GM21723 (cell line): ENCODE data around the gene LHFPL3.
"Not testable (repeated sequence)": the region's sequence is repeated elsewhere in the genome, so short reads cannot be mapped to it uniquely, and the experiment has no call there.

Experiments
- ATAC-seq: cut with Tn5 transposase; IDR thresholded peaks from one replicate; pipeline ENCODE4 v1.9.1; 2021; ENCODE audit warnings: mild to moderate bottlenecking, moderate library complexity; ENCODE audit not compliant: unreplicated experiment

Gene LHFPL3

GRCh38 chr7:104679085-104679484, 350.7 kb downstream of the LHFPL3 start:
- ATAC-seq = no peak

GRCh38 chr7:104686286-104686685, 357.9 kb downstream of the LHFPL3 start:
- ATAC-seq = no peak

GRCh38 chr7:104694710-104695109, 366.3 kb downstream of the LHFPL3 start:
- ATAC-seq = no peak

- ATAC-seq = no peak
Observed at GRCh38 chr7:104695563-104695962, 367.2 kb downstream of the LHFPL3 start.

- no peak for ATAC-seq
Observed at GRCh38 chr7:104700336-104700735, 371.9 kb downstream of the LHFPL3 start.

- ATAC-seq = not testable (repeated sequence)
Observed at GRCh38 chr7:104721027-104721426, 392.6 kb downstream of the LHFPL3 start.

GRCh38 chr7:104723001-104723400, 394.6 kb downstream of the LHFPL3 start:
- ATAC-seq = no peak

- ATAC-seq = no peak
Observed at GRCh38 chr7:104758504-104758903, 430.1 kb downstream of the LHFPL3 start.

GRCh38 chr7:104761892-104762291, 433.5 kb downstream of the LHFPL3 start:
- ATAC-seq = no peak

- ATAC-seq = no peak
Observed at GRCh38 chr7:104767113-104767512, 438.7 kb downstream of the LHFPL3 start.

GRCh38 chr7:104767826-104768536, 439.6 kb downstream of the LHFPL3 start:
- ATAC-seq = no peak

- ATAC-seq = no peak
Observed at GRCh38 chr7:104772405-104773345, 444.3 kb downstream of the LHFPL3 start.

GRCh38 chr7:104773796-104774195, 445.4 kb downstream of the LHFPL3 start:
- no peak for ATAC-seq

- no peak for ATAC-seq
Observed at GRCh38 chr7:104775531-104775930, 447.1 kb downstream of the LHFPL3 start.

- no peak for ATAC-seq
Observed at GRCh38 chr7:104777301-104777800, 448.9 kb downstream of the LHFPL3 start.

- no peak for ATAC-seq
Observed at GRCh38 chr7:104779888-104780287, 451.5 kb downstream of the LHFPL3 start.

- ATAC-seq = no peak
Observed at GRCh38 chr7:104784686-104785085, 456.3 kb downstream of the LHFPL3 start.

GRCh38 chr7:104789780-104790179, 461.4 kb downstream of the LHFPL3 start:
- ATAC-seq = no peak

GRCh38 chr7:104790440-104790839, 462.0 kb downstream of the LHFPL3 start:
- ATAC-seq = no peak

GRCh38 chr7:104791080-104791479, 462.7 kb downstream of the LHFPL3 start:
- ATAC-seq = no peak

GRCh38 chr7:104793066-104793465, 464.7 kb downstream of the LHFPL3 start:
- ATAC-seq = no peak

- no peak for ATAC-seq
Observed at GRCh38 chr7:104794154-104794553, 465.8 kb downstream of the LHFPL3 start.
